B cell (primary cell): ENCODE results near the gene FAM118A. TPM values are rescaled to one million over a fixed set of nuclear protein-coding genes. Genes with fewer than 3 reads are reported as not detected.

ENCODE experiments used
- ATAC-seq: fragments of 200-7000 bp; cut with Tn5 transposase; one replicate; pipeline ENCODE4 v1.10.0; 2021; ENCODE audit warnings: low read depth, mild to moderate bottlenecking, moderate number of reproducible peaks, moderate library complexity
- CTCF ChIA-PET: fragments of 350-600 bp; sonication (Branson Sonifier 250); formaldehyde crosslinking; loops from one replicate; lab custom pipeline; 2021; ENCODE audit warnings: antibody characterized with exemption, inconsistent platforms; lab: Charles Lee
- POLR2A ChIA-PET: fragments of 350-600 bp; sonication (Branson Sonifier 250); formaldehyde crosslinking; loops from one replicate; lab custom pipeline; 2021; ENCODE audit warnings: antibody characterized with exemption; lab: Charles Lee
- DNase-seq: peaks from one replicate; pipeline ENCODE4 v3.0.0; 2013
- H2AFZ ChIP-seq: 2 replicates; pipeline ENCODE4 v1.6.1; 2012; ENCODE audit warnings: mild to moderate bottlenecking, low read depth, low read length; ENCODE audit not compliant: insufficient read depth, poor library complexity, severe bottlenecking
- H3K27ac ChIP-seq, 2 donors: 1 replicate in 1 of 2; 2 replicates in 1 of 2; pipeline ENCODE4 v1.5.1; 2012 to 2013; ENCODE audit warnings: low read length in 2 of 2, mild to moderate bottlenecking in 2 of 2, moderate library complexity in 1 of 2
- H3K27me3 ChIP-seq, 4 experiments: fragments of 200-600 bp in 1 of 4; sonication (generic) in 1 of 4; replicated peaks in 1 of 4; 1 replicate in 2 of 4; 2 replicates in 2 of 4; pipeline versions ENCODE4 v1.6.1 to v1.7.0; 2013 to 2016; ENCODE audit warnings: low read length in 3 of 4, mild to moderate bottlenecking in 2 of 4, mixed read lengths in 1 of 4, moderate library complexity in 1 of 4; ENCODE audit not compliant: insufficient read depth in 4 of 4, control insufficient read depth in 3 of 4; ENCODE audit errors: control extremely low read depth in 1 of 4
- H3K36me3 ChIP-seq, 2 experiments: replicated peaks in 1 of 2; 1 replicate in 1 of 2; 2 replicates in 1 of 2; pipeline versions ENCODE4 v1.6.1 to v1.7.1; 2013; ENCODE audit warnings: low read length in 1 of 2; ENCODE audit not compliant: insufficient read depth in 2 of 2, control insufficient read depth in 1 of 2; ENCODE audit errors: control extremely low read depth in 1 of 2, extremely low read depth in 1 of 2
- H3K4me1 ChIP-seq, 2 donors: fragments of 200-600 bp in 1 of 2; sonication (generic) in 1 of 2; 1 replicate in 1 of 2; 2 replicates in 1 of 2; pipeline versions ENCODE4 v1.5.1 to v1.6.1; 2013 to 2017; ENCODE audit warnings: low read length in 2 of 2; ENCODE audit not compliant: control insufficient read depth in 2 of 2, insufficient read depth in 2 of 2
- H3K4me2 ChIP-seq: replicated peaks from 2 replicates; pipeline ENCODE3; 2012; ENCODE audit warnings: mild to moderate bottlenecking, low read depth, low read length; ENCODE audit not compliant: poor library complexity, severe bottlenecking
- H3K4me3 ChIP-seq, 5 experiments: fragments of 200-600 bp in 1 of 5; sonication (generic) in 1 of 5; 1 replicate in 3 of 5; 2 replicates in 2 of 5; pipeline versions ENCODE4 v1.5.1 to v1.7.0; 2011 to 2016; ENCODE audit warnings: low read length in 4 of 5, mild to moderate bottlenecking in 4 of 5, low read depth in 2 of 5, control low read depth in 1 of 5, moderate library complexity in 1 of 5; ENCODE audit not compliant: insufficient read depth in 1 of 5; ENCODE audit errors: control extremely low read depth in 1 of 5, extremely low read depth in 1 of 5
- H3K79me2 ChIP-seq: fragments of 200-600 bp; sonication (generic); one replicate; pipeline ENCODE4 v1.6.0; 2016; ENCODE audit warnings: low read length; ENCODE audit not compliant: control insufficient read depth, insufficient read depth
- H3K9ac ChIP-seq: fragments of 200-600 bp; sonication (generic); 2 replicates; pipeline ENCODE4 v1.6.1; 2017; ENCODE audit warnings: mild to moderate bottlenecking, low read length, moderate library complexity
- H3K9me3 ChIP-seq, 3 donors: one replicate each; pipeline versions ENCODE4 v1.6.1 to v1.7.1; 2013; ENCODE audit warnings: low read length in 2 of 3; ENCODE audit not compliant: control insufficient read depth in 2 of 3, insufficient read depth in 1 of 3; ENCODE audit errors: control extremely low read depth in 1 of 3
- H4K20me1 ChIP-seq: 2 replicates; pipeline ENCODE4 v1.6.0; 2012; ENCODE audit warnings: mild to moderate bottlenecking, low read length; ENCODE audit not compliant: insufficient read depth, control insufficient read depth, poor library complexity, severe bottlenecking
- H3K27ac Mint-ChIP-seq: one replicate; pipeline ENCODE4 v1.8.0; 2021; ENCODE audit warnings: mixed read lengths
- H3K27me3 Mint-ChIP-seq: one replicate; pipeline ENCODE4 v1.8.0; 2021; ENCODE audit warnings: mixed read lengths
- H3K4me1 Mint-ChIP-seq: one replicate; pipeline ENCODE4 v1.8.0; 2021; ENCODE audit warnings: mixed read lengths
- H3K4me3 Mint-ChIP-seq: one replicate; pipeline ENCODE4 v1.8.0; 2021; ENCODE audit warnings: mixed read lengths
- H3K9me3 Mint-ChIP-seq: one replicate; pipeline ENCODE4 v1.8.0; 2022; ENCODE audit warnings: mixed read lengths; ENCODE audit not compliant: insufficient read depth
- CTCF ChIP-seq: fragments of 200-600 bp; IDR thresholded peaks from one replicate; pipeline ENCODE4 v1.8.0; 2022; ENCODE audit warnings: antibody characterized with exemption, mild to moderate bottlenecking
- EZH2 ChIP-seq: IDR thresholded peaks from 2 replicates; pipeline ENCODE4 v1.6.1; 2012; ENCODE audit warnings: borderline replicate concordance, low read depth, mild to moderate bottlenecking, moderate library complexity, low read length; ENCODE audit not compliant: insufficient read depth, poor library complexity, severe bottlenecking
- WGBS: methylation state at CpG from one replicate; pipeline ENCODE4 v1.1.5; 2013; ENCODE audit warnings: missing lambda C conversion rate; ENCODE audit not compliant: insufficient coverage; 5-methylcytosine and 5-hydroxymethylcytosine counted together
- intact Hi-C: fragments of 100-400 bp; cut with micrococcal nuclease; formaldehyde crosslinking; loops from one replicate; pipeline ENCODE4 v1.10.0; 2022
- polyA plus RNA-seq: library from polyadenylated mRNA; depleted of rRNA; stranded (reverse); fragments of >200 nt; gene quantifications from 2 replicates; pipeline ENCODE4 v1.2.3, GENCODE V29; 2012
- total RNA-seq, 2 donors: library from RNA; stranded (reverse); fragments of 120-200 nt in 1 of 2; gene quantifications; 1 replicate in 1 of 2; 2 replicates in 1 of 2; pipeline versions ENCODE4 v1.2.3 to v1.2.4, GENCODE V29; 2013 to 2022

Gene FAM118A
- total and polyA plus RNA-seq, 2 donors (not counting 1 experiment from before 2014, with no cell fraction given), result 66.5 to 216 TPM

- Histone ChIP-seq H2AFZ (peak overlapping the region; percentile 80), H3K9ac (peak overlapping the region; percentile 65), H3K4me2 (peak overlapping the region; percentile 65), H3K9me3 (no peaks in the 10 kb centered on the region), H4K20me1 (peaks cover 5% of the 10 kb centered on the region), H3K27ac (peak overlapping the region; percentile 89 to 97), H3K4me3 (peak overlapping the region in 4 of 5 experiments; percentile 9 to 17 (median 16)), H3K79me2 (peaks cover 81% of the 10 kb centered on the region), H3K36me3 (peaks cover 0 to 22% of the 10 kb centered on the region in 2 experiments), H3K4me1 (peaks cover 25 to 28% of the 10 kb centered on the region in 2 donors), H3K27me3 (no peaks in the 10 kb centered on the region)
- TF ChIP-seq EZH2 (no peak), CTCF (no peak)
- Mint-ChIP-seq H3K9me3 (no peaks in the 10 kb centered on the region), H3K4me3 (peak overlapping the region; percentile 89), H3K27ac (peak overlapping the region; percentile 97), H3K27me3 (no peaks in the 10 kb centered on the region), H3K4me1 (peaks cover 42% of the 10 kb centered on the region)
- ChIA-PET CTCF (interaction anchor here (0.9 kb wide), 1 partner anchor 22 kb away, joined by 3 read pairs; no protein-coding TSS in a partner anchor), POLR2A (no interaction called here)
- ATAC-seq (peak; percentile 63), DNase-seq (no peak)
- WGBS, result 75% methylated on average over 12 of the region's 12 CpGs
- intact Hi-C loops, result loop anchor here (1.0 to 5.0 kb wide), 5 partner anchors 8 to 155 kb away; partner anchors contain the start of genes NUP50 and UPK3A
Observed at GRCh38 chr22:45318558-45319323, 9.0 kb downstream of the FAM118A start.

- no peak for TF ChIP-seq CTCF
- TF ChIP-seq EZH2, result no peak
- Histone ChIP-seq H3K9ac (no peak overlapping the region), H3K9me3 (no peaks in the 10 kb centered on the region), H3K4me3 (no peak overlapping the region), H3K27me3 (no peaks in the 10 kb centered on the region), H3K36me3 (peaks cover 0 to 27% of the 10 kb centered on the region in 2 experiments), H2AFZ (no peak overlapping the region), H4K20me1 (peaks cover 10% of the 10 kb centered on the region), H3K4me1 (peaks cover 25 to 28% of the 10 kb centered on the region in 2 donors), H3K79me2 (peaks cover 81% of the 10 kb centered on the region), H3K27ac (peak overlapping the region; percentile 89 to 97), H3K4me2 (no peak overlapping the region)
- no peaks in the 10 kb centered on the region for H3K27me3 Mint-ChIP-seq
- 96% methylated on average over 4 of the region's 5 CpGs for WGBS
- intact Hi-C loops, result loop anchor here (2.0 to 5.0 kb wide), 2 partner anchors 35 to 118 kb away; partner anchors contain the start of gene UPK3A
- DNase-seq (no peak), ATAC-seq (no peak)
- H3K27ac Mint-ChIP-seq, result peak overlapping the region; percentile 97
- no peaks in the 10 kb centered on the region for H3K9me3 Mint-ChIP-seq
- H3K4me1 Mint-ChIP-seq, result peaks cover 38% of the 10 kb centered on the region
- H3K4me3 Mint-ChIP-seq, result peak overlapping the region; percentile 89
- ChIA-PET POLR2A (no interaction called here), CTCF (no interaction called here)
Observed at GRCh38 chr22:45319324-45319685, 9.6 kb downstream of the FAM118A start.
